ENCODE data around the gene TBC1D3I. TPM values are rescaled to one million over a fixed set of nuclear protein-coding genes. Genes with fewer than 3 reads are reported as not detected.
"Not testable (repeated sequence)": the region's sequence is repeated elsewhere in the genome, so short reads cannot be mapped to it uniquely, and the experiment has no call there.

Gene TBC1D3I
- under 1 TPM in 1 of 4 donors, not detected in 3; 0.42 TPM for total RNA-seq

DNA sequence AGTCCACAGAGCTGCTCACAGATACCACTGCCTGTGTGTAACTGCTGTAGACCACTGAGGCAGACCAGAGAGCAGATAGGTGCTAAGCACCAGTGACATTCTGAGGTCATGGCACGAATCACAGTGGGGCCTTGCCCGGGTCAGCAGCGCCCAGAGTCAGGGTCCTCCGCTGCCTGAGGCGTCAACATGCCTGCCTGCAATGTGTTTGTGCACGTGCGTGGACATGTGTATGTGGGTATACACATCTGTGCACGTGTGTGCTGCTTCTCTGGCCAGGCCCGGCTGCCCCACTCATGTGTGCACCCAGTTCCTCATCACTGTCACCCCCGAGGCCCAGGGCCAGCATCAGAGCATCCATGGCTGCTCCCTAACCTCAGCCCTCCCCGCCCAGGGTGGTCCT lies at the start of gene TBC1D3I:
Gene TBC1D3I, minus strand, starts transcription at position 101 of the 400 bp plus-strand sequence. CDS start 1,585 bp downstream, outside the sequence.
- not testable (repeated sequence) for DNase-seq (ENCODE audit: low spot score in 2 of 2); H3K27ac ChIP-seq; H3K4me1 ChIP-seq; H3K36me3 ChIP-seq; H3K27me3 ChIP-seq; H3K4me3 ChIP-seq; H3K9me3 ChIP-seq
- WGBS, result no CpG with 5 or more reads among the region's 11 CpGs

- not testable (repeated sequence) for H3K9me3 ChIP-seq; H3K4me3 ChIP-seq; H3K27ac ChIP-seq; H3K4me1 ChIP-seq; DNase-seq (ENCODE audit: low spot score in 2 of 2); H3K27me3 ChIP-seq; H3K36me3 ChIP-seq
- no CpG with 5 or more reads among the region's 1 CpG for WGBS
Observed at GRCh38 chr17:36295161-36295560, 30.8 kb upstream of the TBC1D3I start.

DNA sequence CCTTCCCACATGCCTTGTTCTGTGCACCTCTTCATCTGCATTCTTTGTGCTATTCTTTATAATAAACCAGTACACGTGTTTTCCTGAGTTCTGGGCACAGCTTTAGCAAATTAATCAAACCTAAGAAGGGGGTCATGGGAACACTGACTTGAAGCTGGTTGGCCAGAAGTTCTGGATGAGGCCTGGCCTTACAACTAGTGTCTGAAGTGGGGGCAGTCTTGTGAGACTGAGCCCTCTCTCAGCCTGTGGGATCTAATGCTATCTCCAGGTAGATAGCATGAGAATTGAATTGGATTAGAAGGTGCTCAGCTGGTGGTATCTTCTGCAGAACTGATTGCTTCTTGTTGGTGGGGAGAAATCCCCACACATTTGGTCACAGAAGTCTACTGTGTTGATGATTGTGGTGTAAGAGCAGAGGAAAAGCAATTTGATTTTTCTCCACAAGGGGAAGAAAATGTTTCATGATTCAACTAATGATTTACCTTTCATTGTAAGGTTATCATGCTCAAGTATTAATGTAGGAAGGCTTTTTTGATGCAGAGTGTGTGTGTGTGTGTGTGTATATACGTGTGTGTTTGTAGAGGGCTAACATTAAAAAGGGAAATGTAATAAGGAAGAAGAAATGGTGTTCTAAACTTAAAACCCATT lies 25.7 kb upstream of the TBC1D3I start:
- H3K4me1 ChIP-seq; H3K27ac ChIP-seq; DNase-seq (ENCODE audit: low spot score in 2 of 2); H3K27me3 ChIP-seq; H3K9me3 ChIP-seq; H3K4me3 ChIP-seq; H3K36me3 ChIP-seq: not testable (repeated sequence)
- 78% methylated on average over 1 of the region's 2 CpGs for WGBS

- not testable (repeated sequence) for H3K27me3 ChIP-seq; DNase-seq (ENCODE audit: low spot score in 2 of 2); H3K27ac ChIP-seq; H3K4me1 ChIP-seq; H3K36me3 ChIP-seq; H3K4me3 ChIP-seq; H3K9me3 ChIP-seq
- WGBS, result no CpG with 5 or more reads among the region's 5 CpGs
Observed at GRCh38 chr17:36284219-36284618, 19.8 kb upstream of the TBC1D3I start.

- H3K9me3 ChIP-seq; H3K27ac ChIP-seq; H3K4me1 ChIP-seq; H3K36me3 ChIP-seq; H3K4me3 ChIP-seq; H3K27me3 ChIP-seq; DNase-seq (ENCODE audit: low spot score in 2 of 2): not testable (repeated sequence)
- no CpG with 5 or more reads among the region's 1 CpG for WGBS
Observed at GRCh38 chr17:36283256-36283655, 18.9 kb upstream of the TBC1D3I start.

GRCh38 chr17:36242046-36242445 lies 22.3 kb downstream of the TBC1D3I start:
- WGBS, result 77% methylated on average over 3 of the region's 4 CpGs
- H3K9me3 ChIP-seq; H3K4me1 ChIP-seq; H3K4me3 ChIP-seq; H3K27me3 ChIP-seq; H3K27ac ChIP-seq; H3K36me3 ChIP-seq; DNase-seq (ENCODE audit: low spot score in 2 of 2): not testable (repeated sequence)

DNA sequence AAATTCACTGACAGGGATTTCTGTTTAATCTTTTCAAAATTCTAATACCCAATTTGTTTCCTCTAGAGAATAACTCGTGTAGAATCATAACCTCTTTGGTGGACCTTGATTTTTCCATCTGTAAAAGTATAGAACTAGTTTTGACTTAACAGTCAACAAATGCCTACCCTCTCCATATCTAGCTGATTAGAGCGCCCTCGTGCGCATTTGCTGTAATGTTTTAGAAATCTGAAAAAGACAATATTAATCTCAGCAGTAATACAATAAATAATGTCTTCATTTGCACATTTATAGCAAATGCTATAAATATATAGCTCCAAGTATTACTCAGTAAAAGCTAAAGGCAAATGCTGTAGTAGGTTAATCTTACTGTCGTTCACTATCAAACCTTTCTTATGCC lies 34.7 kb downstream of the TBC1D3I start:
- DNase-seq (ENCODE audit: low spot score in 2 of 2); H3K4me3 ChIP-seq; H3K36me3 ChIP-seq; H3K4me1 ChIP-seq; H3K9me3 ChIP-seq; H3K27me3 ChIP-seq; H3K27ac ChIP-seq: not testable (repeated sequence)
- WGBS, result 52% methylated on average over 5 of the region's 5 CpGs

DNA sequence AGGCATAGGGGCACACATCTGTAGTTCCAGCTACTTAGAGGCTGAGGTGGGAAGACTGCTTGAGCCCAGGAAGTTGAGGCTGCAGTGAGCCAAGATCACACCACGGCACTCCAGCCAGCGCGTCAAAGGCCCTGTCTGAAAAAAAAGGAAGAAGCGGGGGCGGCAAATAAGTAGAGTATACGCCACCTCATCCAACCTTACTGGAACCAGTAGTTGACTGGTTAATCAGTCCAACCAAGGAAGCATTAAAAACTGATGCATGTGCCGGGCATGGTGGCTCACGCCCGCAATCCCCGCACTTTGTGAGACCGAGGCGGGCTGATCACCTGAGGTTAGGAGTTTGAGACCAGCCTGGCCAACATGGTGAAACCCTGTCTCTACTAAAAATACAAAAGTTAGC lies 41.4 kb downstream of the TBC1D3I start:
- WGBS, result 91% methylated on average over 12 of the region's 12 CpGs
- not testable (repeated sequence) for H3K9me3 ChIP-seq; H3K27me3 ChIP-seq; H3K4me1 ChIP-seq; H3K4me3 ChIP-seq; DNase-seq (ENCODE audit: low spot score in 2 of 2); H3K36me3 ChIP-seq; H3K27ac ChIP-seq

DNA sequence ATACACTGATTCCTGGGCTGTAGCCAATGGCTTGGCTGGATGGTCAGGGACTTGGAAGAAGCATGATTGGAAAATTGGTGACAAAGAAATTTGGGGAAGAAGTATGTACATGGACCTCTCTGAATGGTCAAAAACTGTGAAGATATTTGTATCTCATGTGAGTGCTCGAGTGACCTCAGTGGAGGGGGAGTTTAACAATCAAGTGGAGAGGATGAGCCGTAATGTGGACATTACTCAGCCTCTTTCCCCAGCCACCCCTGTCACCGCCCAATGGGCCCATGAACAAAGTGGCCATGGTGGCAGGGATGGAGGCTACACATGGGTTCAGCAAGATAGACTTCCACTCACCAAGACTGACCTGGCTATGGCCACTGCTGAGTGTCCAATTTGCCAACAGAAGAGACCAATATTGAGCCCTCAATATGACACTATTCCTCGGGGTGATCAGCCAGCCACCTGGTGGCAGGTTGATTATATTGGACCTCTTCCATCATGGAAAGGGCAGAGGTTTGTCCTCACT lies 42.7 kb downstream of the TBC1D3I start:
- WGBS, result 86% methylated on average over 4 of the region's 4 CpGs
- not testable (repeated sequence) for H3K27me3 ChIP-seq; H3K9me3 ChIP-seq; H3K4me3 ChIP-seq; H3K27ac ChIP-seq; DNase-seq (ENCODE audit: low spot score in 2 of 2); H3K36me3 ChIP-seq; H3K4me1 ChIP-seq

- not testable (repeated sequence) for DNase-seq (ENCODE audit: low spot score in 2 of 2); H3K36me3 ChIP-seq; H3K27ac ChIP-seq; H3K27me3 ChIP-seq; H3K4me3 ChIP-seq; H3K4me1 ChIP-seq; H3K9me3 ChIP-seq
- WGBS, result 69% methylated on average over 3 of the region's 3 CpGs
Observed at GRCh38 chr17:36220737-36221580, 43.4 kb downstream of the TBC1D3I start.

GRCh38 chr17:36219556-36219955 lies 44.8 kb downstream of the TBC1D3I start:
- not testable (repeated sequence) for H3K27me3 ChIP-seq; DNase-seq (ENCODE audit: low spot score in 2 of 2); H3K4me1 ChIP-seq; H3K27ac ChIP-seq; H3K9me3 ChIP-seq; H3K36me3 ChIP-seq; H3K4me3 ChIP-seq
- WGBS, result 88% methylated on average over 1 of the region's 1 CpG

DNA sequence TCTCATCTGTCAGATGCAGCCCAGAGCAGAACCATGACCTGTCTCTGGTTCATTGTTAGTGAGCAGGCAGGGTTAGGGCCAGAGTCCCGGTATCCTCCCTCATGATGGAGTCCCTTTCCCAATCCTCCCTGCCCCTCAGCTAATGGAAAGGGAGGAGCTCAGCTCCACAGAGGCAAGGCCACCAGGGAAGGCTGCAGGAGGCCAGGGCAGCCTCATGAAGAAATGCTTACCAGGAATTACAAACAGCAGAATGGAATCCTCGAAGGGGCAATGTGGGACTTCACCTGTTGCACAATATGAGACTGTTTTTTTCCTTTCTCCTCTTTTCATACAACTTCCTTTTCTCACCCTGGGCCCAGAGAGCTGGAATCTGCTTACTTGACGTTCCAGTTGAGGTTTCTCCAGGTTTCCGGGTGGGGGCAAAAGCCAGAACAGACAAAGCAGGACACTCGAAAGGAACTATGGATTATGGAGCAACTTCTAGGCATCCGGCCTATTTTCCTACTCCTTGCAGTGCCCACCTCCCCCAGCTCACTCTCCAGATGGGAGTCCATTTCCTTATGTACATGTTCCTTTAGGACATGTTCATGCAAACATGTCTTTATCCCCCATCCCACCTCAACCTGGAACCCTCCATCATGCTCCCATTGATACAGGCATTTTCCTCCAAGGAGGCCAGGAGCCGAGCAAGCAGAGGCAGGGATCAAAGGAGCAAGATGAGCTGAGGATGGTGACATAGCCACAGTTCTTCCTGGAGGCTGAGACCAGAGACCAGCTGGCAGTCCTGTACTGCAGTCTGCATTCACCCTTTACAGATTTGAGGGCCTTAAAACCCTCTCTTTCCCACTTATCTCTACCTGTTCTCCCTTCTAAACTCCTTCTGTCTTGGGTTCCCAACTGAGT lies 48.7 kb downstream of the TBC1D3I start:
- not testable (repeated sequence) for H3K9me3 ChIP-seq; H3K27ac ChIP-seq; H3K4me3 ChIP-seq; H3K27me3 ChIP-seq; H3K4me1 ChIP-seq; H3K36me3 ChIP-seq; DNase-seq (ENCODE audit: low spot score in 2 of 2)
- WGBS, result 75% methylated on average over 7 of the region's 7 CpGs

Measured in suprapubic skin (tissue), 4 donors.